Gastroesophageal sphincter (tissue), 3 donors: ENCODE data around the gene MCTP1.

Experiments used
- EP300 ChIP-seq: sonication (generic); formaldehyde crosslinking; IDR thresholded peaks from one replicate; pipeline ENCODE4 v1.6.1; 2017; ENCODE audit warnings: antibody characterized with exemption, mild to moderate bottlenecking
- POLR2A ChIP-seq, 2 donors: fragments of 450-650 bp; IDR thresholded peaks; one replicate each; pipeline ENCODE4 v1.6.1; 2017; ENCODE audit warnings: antibody characterized with exemption in 2 of 2, mild to moderate bottlenecking in 2 of 2, moderate library complexity in 1 of 2
- POLR2AphosphoS5 ChIP-seq: sonication (generic); formaldehyde crosslinking; IDR thresholded peaks from one replicate; pipeline ENCODE4 v1.6.1; 2017; ENCODE audit warnings: antibody characterized with exemption
- TF ChIP-seq, protein P1 (sequence below), 4 experiments: fragments of 200-600 bp in 2 of 4; fragments of 450-650 bp in 2 of 4; sonication (generic) in 1 of 4; IDR thresholded peaks; one replicate each; pipeline ENCODE4 v1.5.1; 2017 to 2019; ENCODE audit warnings: antibody characterized with exemption in 4 of 4, mild to moderate bottlenecking in 2 of 4, moderate library complexity in 2 of 4

DNA sequence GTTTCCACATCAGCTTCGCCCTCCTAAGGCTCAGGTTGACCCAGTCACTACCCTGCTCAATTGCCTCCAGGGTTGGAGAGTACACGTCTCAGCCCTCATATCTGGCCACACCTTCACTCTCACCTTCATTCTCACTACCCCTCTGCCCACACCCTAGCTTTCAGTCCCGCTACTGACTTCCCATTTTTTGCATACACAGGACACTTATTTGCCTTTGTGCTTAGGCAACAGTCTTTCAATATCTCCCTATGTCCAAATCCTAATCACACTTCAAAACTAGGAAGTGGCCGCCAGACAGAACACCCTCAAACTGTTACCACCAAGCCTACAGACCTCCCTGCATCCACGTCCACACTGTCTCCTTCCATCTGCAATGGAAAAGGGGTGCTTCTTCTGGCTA is 10.9 kb downstream of the MCTP1 start:
- no peak for TF ChIP-seq EP300
- TF ChIP-seq, protein P1, sequence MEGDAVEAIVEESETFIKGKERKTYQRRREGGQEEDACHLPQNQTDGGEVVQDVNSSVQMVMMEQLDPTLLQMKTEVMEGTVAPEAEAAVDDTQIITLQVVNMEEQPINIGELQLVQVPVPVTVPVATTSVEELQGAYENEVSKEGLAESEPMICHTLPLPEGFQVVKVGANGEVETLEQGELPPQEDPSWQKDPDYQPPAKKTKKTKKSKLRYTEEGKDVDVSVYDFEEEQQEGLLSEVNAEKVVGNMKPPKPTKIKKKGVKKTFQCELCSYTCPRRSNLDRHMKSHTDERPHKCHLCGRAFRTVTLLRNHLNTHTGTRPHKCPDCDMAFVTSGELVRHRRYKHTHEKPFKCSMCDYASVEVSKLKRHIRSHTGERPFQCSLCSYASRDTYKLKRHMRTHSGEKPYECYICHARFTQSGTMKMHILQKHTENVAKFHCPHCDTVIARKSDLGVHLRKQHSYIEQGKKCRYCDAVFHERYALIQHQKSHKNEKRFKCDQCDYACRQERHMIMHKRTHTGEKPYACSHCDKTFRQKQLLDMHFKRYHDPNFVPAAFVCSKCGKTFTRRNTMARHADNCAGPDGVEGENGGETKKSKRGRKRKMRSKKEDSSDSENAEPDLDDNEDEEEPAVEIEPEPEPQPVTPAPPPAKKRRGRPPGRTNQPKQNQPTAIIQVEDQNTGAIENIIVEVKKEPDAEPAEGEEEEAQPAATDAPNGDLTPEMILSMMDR (IDR thresholded peaks at IDR 0.05), result no peak
- no peak for TF ChIP-seq POLR2A (IDR thresholded peaks at IDR 0.05)
- TF ChIP-seq POLR2AphosphoS5, result no peak
